Upper lobe of left lung (tissue), 4 donors: ENCODE measurements around the gene CITED4.

Experiments used
- CTCF ChIP-seq, 6 experiments: fragments of 450-650 bp in 4 of 6; fragments of 200-600 bp in 2 of 6; sonication (generic) in 2 of 6; IDR thresholded peaks; one replicate each; pipeline ENCODE4 v1.5.1; 2016 to 2019; ENCODE audit warnings: antibody characterized with exemption in 6 of 6
- EP300 ChIP-seq, 4 donors: sonication (generic); formaldehyde crosslinking; IDR thresholded peaks; one replicate each; pipeline ENCODE4 v1.5.1; 2017; ENCODE audit warnings: antibody characterized with exemption in 4 of 4, control low read depth in 2 of 4
- POLR2A ChIP-seq, 4 donors: fragments of 450-650 bp; IDR thresholded peaks; one replicate each; pipeline ENCODE4 v1.5.1; 2016 to 2017; ENCODE audit warnings: antibody characterized with exemption in 4 of 4, mild to moderate bottlenecking in 2 of 4
- POLR2AphosphoS5 ChIP-seq, 2 donors: sonication (generic); formaldehyde crosslinking; IDR thresholded peaks; one replicate each; pipeline ENCODE4 v1.5.1; 2017; ENCODE audit warnings: antibody characterized with exemption in 2 of 2

GRCh38 chr1:40820251-40820797 lies 41.8 kb downstream of the CITED4 start:
- TF ChIP-seq EP300 (IDR thresholded peaks at IDR 0.05) (no peak), CTCF (IDR thresholded peaks at IDR 0.05) (no peak), POLR2A (IDR thresholded peaks at IDR 0.05) (no peak), POLR2AphosphoS5 (IDR thresholded peaks at IDR 0.05) (no peak)
